ENCODE results near the gene LAMB4.

Gene LAMB4

DNA sequence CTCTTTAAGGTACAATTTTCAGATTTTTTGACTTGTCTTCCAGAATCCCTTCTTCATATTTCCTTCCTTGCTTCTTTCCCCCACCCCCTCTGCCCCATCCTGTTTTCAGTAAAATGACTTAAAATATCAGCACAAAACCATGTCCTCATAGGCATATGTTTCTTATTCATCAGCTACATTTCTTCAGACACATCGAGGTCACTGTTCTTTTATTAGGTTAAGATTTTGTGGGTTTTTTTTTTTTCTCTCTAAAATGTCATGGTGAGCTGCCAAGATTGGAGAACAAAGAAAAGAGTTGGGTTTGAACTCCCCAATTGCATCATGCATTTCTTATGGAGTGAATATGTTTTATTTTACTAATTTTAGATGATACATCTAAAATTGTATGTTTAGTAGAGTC is 35.8 kb downstream of the LAMB4 start:
- H3K4me3 ChIP-seq (ENCODE audit: low read depth in 1 of 2, low read length in 1 of 2): no peak overlapping the region
- TF ChIP-seq, protein P1, sequence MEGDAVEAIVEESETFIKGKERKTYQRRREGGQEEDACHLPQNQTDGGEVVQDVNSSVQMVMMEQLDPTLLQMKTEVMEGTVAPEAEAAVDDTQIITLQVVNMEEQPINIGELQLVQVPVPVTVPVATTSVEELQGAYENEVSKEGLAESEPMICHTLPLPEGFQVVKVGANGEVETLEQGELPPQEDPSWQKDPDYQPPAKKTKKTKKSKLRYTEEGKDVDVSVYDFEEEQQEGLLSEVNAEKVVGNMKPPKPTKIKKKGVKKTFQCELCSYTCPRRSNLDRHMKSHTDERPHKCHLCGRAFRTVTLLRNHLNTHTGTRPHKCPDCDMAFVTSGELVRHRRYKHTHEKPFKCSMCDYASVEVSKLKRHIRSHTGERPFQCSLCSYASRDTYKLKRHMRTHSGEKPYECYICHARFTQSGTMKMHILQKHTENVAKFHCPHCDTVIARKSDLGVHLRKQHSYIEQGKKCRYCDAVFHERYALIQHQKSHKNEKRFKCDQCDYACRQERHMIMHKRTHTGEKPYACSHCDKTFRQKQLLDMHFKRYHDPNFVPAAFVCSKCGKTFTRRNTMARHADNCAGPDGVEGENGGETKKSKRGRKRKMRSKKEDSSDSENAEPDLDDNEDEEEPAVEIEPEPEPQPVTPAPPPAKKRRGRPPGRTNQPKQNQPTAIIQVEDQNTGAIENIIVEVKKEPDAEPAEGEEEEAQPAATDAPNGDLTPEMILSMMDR (IDR thresholded peaks at IDR 0.05): no peak
- peaks cover 31% of the 10 kb centered on the region for H3K27me3 ChIP-seq
- no peaks in the 10 kb centered on the region for H3K4me1 ChIP-seq (ENCODE audit: control insufficient read depth in 1 of 2, insufficient read depth in 1 of 2, low read depth in 1 of 2, low read length in 1 of 2)
- H3K9me3 ChIP-seq: no peaks in the 10 kb centered on the region
- H3K27ac ChIP-seq: no peak overlapping the region
- no peaks in the 10 kb centered on the region for H3K36me3 ChIP-seq

DNA sequence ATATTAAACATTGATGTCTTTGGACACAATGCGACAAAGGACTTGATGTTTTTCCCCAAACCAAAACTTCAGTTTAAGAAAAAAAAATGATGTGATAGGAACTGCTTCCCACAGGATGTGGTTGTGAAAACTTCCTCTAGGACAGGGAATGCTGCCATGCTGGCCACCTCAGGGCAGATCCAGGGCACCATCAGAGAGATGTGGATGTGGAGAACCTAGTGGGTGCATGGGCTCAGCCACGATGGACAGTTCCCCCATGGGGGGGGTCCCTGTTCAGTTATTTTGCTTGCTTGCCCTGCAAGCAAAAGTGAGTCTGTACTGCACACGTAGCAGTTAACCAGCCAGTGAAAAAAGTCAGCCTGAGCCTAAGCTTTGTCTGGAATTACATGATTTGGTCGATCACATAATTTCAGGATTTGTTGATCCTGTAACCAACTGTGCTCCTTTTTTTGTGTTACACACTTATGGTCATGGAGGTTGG is 36.3 kb downstream of the LAMB4 start:
- Histone ChIP-seq H3K36me3 (no peaks in the 10 kb centered on the region), H3K4me3 (ENCODE audit: low read depth in 1 of 2, low read length in 1 of 2) (no peak overlapping the region), H3K27ac (no peak overlapping the region), H3K4me1 (ENCODE audit: control insufficient read depth in 1 of 2, insufficient read depth in 1 of 2, low read depth in 1 of 2, low read length in 1 of 2) (no peaks in the 10 kb centered on the region), H3K27me3 (peaks cover 27% of the 10 kb centered on the region), H3K9me3 (no peaks in the 10 kb centered on the region)
- TF ChIP-seq, protein P1 (IDR thresholded peaks at IDR 0.05): no peak

DNA sequence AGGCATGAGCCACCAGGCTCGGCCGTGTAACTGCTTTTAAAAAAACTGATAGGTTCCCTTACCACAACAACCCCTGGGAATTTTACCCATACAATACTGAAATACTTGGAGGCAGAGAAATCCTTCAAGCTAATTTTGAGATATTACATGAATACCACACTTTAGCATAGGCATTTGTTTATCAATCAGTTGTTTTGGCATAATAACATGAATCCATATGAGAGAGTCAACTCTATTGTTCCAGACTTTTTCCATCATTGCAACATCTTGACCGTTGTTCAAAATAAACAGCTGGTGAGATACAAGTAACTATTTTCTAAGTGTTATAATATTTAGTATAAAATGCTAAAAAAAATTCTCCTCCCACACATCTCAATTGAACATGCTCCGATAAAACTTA is 36.8 kb downstream of the LAMB4 start:
- Histone ChIP-seq H3K9me3 (no peaks in the 10 kb centered on the region), H3K27me3 (peaks cover 21% of the 10 kb centered on the region), H3K36me3 (no peaks in the 10 kb centered on the region), H3K4me3 (ENCODE audit: low read depth in 1 of 2, low read length in 1 of 2) (no peak overlapping the region), H3K27ac (no peak overlapping the region), H3K4me1 (ENCODE audit: control insufficient read depth in 1 of 2, insufficient read depth in 1 of 2, low read depth in 1 of 2, low read length in 1 of 2) (no peaks in the 10 kb centered on the region)
- TF ChIP-seq, protein P1 (IDR thresholded peaks at IDR 0.05): no peak

DNA sequence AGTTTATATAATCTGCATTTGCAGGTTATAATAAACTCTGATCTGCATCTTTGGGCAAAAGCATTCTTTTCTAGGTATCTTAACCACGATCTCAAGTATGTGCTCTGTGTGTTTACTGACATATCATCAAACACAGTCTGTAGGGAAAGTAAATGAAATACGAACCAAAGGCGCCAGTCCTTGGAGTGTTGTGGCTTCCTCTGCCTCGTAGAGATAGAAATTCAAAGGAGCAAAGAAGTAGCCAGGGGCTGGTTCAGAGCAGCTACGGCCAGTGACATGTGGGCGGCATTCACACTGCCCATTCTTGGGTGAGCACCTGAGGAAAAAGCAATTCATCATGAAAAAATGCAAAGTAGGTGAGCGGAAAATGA is 38.7 kb downstream of the LAMB4 start:
- TF ChIP-seq, protein P1 (IDR thresholded peaks at IDR 0.05): no peak
- Histone ChIP-seq H3K27ac (no peak overlapping the region), H3K36me3 (no peaks in the 10 kb centered on the region), H3K4me1 (ENCODE audit: control insufficient read depth in 1 of 2, insufficient read depth in 1 of 2, low read depth in 1 of 2, low read length in 1 of 2) (no peaks in the 10 kb centered on the region), H3K27me3 (peaks cover 20% of the 10 kb centered on the region), H3K9me3 (no peaks in the 10 kb centered on the region), H3K4me3 (ENCODE audit: low read depth in 1 of 2, low read length in 1 of 2) (no peak overlapping the region)

DNA sequence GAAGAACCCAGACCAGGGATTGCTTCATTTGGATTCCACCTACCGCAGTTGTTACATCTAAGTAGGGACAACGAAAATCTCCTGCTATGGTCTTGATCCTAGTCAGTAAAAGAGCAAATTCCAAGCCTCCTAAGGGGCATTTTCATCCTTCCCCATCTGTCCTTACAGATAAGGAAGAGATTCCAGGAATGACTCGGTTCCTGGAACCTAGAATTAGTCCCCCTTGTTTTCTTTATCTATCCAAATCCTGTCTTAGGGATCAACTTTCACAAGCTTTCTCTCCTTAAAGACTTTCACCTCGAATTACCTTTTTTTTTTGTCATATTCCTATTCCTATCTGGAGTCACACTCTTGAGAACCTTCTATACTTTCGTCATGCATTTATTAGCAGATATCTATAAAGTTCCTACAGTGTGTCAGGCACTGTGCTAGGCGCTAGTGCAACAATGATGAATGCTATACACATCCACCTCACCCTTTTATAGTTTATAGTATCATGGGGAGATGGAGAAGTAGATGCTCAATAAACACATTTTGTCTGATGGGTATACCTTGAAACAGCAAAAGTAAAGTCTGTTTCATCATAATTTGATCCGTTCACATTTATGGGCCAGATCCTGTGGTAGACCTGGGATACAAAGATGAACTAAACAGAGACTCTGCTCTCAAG is 39.2 kb downstream of the LAMB4 start:
- Histone ChIP-seq H3K27ac (no peak overlapping the region), H3K9me3 (no peaks in the 10 kb centered on the region), H3K36me3 (no peaks in the 10 kb centered on the region), H3K4me1 (ENCODE audit: control insufficient read depth in 1 of 2, insufficient read depth in 1 of 2, low read depth in 1 of 2, low read length in 1 of 2) (no peaks in the 10 kb centered on the region), H3K27me3 (peaks cover 18% of the 10 kb centered on the region), H3K4me3 (ENCODE audit: low read depth in 1 of 2, low read length in 1 of 2) (no peak overlapping the region)
- TF ChIP-seq, protein P1 (IDR thresholded peaks at IDR 0.05): no peak

Measured in neutrophil (primary cell).